HepG2 (cell line): ENCODE measurements around the gene EEF1AKMT4. TPM values are rescaled to one million over a fixed set of nuclear protein-coding genes. Genes with fewer than 3 reads are reported as not detected.
A peak's percentile ranks its signal among the peaks of the same experiment; 100 is the strongest.

Experiments
- ARHGAP35 ChIP-seq: sonication (generic); formaldehyde crosslinking; IDR thresholded peaks from 2 replicates; pipeline ENCODE4 v1.9.0; 2022; ENCODE audit warnings: mild to moderate bottlenecking, inconsistent platforms, moderate library complexity, missing genetic modification reagents, borderline replicate concordance
- BRCA1 ChIP-seq: sonication (generic); formaldehyde crosslinking; IDR thresholded peaks from 2 replicates; pipeline ENCODE4 v1.4.0; 2020; ENCODE audit warnings: missing genetic modification reagents
- DBP ChIP-seq: sonication (generic); formaldehyde crosslinking; IDR thresholded peaks from 2 replicates; pipeline ENCODE4 v1.4.0; 2020; ENCODE audit warnings: missing genetic modification reagents; ENCODE audit errors: not compliant biosample characterization
- HNRNPK ChIP-seq: fragments of 200-400 bp; formaldehyde crosslinking; IDR thresholded peaks from 2 replicates; pipeline ENCODE4 v1.6.1; 2018; ENCODE audit warnings: low read length, low read depth, moderate library complexity, mild to moderate bottlenecking; ENCODE audit not compliant: poor library complexity, severe bottlenecking
- IRF2 ChIP-seq: IDR thresholded peaks from 2 replicates; pipeline ENCODE4 v1.6.1; 2018; ENCODE audit warnings: missing genetic modification reagents, missing compliant biosample characterization
- MXD4 ChIP-seq: IDR thresholded peaks from 2 replicates; pipeline ENCODE4 v1.6.1; 2016; ENCODE audit warnings: mild to moderate bottlenecking, missing biosample characterization, missing genetic modification reagents
- NFRKB ChIP-seq: fragments of 450-650 bp; IDR thresholded peaks from 2 replicates; pipeline ENCODE4 v1.6.1; 2017
- RAD51 ChIP-seq: fragments of 450-650 bp; IDR thresholded peaks from 2 replicates; pipeline ENCODE4 v1.6.1; 2016; ENCODE audit warnings: borderline replicate concordance
- RFX3 ChIP-seq: IDR thresholded peaks from 2 replicates; pipeline ENCODE4 v1.6.1; 2016; ENCODE audit warnings: missing biosample characterization, missing genetic modification reagents
- YEATS4 ChIP-seq: sonication (generic); formaldehyde crosslinking; IDR thresholded peaks from 2 replicates; pipeline ENCODE4 v1.4.0; 2020; ENCODE audit warnings: missing genetic modification reagents, borderline replicate concordance
- ZBTB38 ChIP-seq: sonication (generic); formaldehyde crosslinking; IDR thresholded peaks from 2 replicates; pipeline ENCODE4 v1.5.1; 2020; ENCODE audit warnings: mild to moderate bottlenecking, missing genetic modification reagents
- ZMYM3 ChIP-seq: sonication (generic); formaldehyde crosslinking; IDR thresholded peaks from 2 replicates; pipeline ENCODE4 v1.5.1; 2020; ENCODE audit warnings: mild to moderate bottlenecking, missing genetic modification reagents
- ZNF530 ChIP-seq: sonication (generic); formaldehyde crosslinking; IDR thresholded peaks from 2 replicates; pipeline ENCODE4 v1.5.0; 2020; ENCODE audit warnings: low read depth, mild to moderate bottlenecking, missing genetic modification reagents
- ZSCAN20 ChIP-seq: sonication (generic); formaldehyde crosslinking; IDR thresholded peaks from 2 replicates; pipeline ENCODE4 v1.4.0; 2020; ENCODE audit warnings: missing genetic modification reagents, mild to moderate bottlenecking, borderline replicate concordance
- polyA plus RNA-seq, 8 experiments: library from polyadenylated mRNA; depleted of rRNA in 3 of 8; stranded (reverse) in 7 of 8; unstranded in 1 of 8; fragments of >200 nt; fragmentation: Illumina TruSeq in 4 of 8; extraction: Trizol in 4 of 8; gene quantifications; 2 replicates each; pipeline versions ENCODE4 v1.2.1 to v1.2.3, GENCODE V29; 2011 to 2016; ENCODE audit warnings: low read depth in 4 of 8, missing spikeins in 1 of 8, mixed read lengths in 1 of 8; ENCODE audit not compliant: insufficient read depth in 1 of 8
- total RNA-seq, 5 experiments: library from RNA; depleted of rRNA; stranded (reverse); fragments of >200 nt; fragmentation: Illumina TruSeq; extraction: Trizol; gene quantifications; 2 replicates each; pipeline ENCODE4 v1.2.3, GENCODE V29; 2016; ENCODE audit warnings: low read depth in 1 of 5
- TF ChIP-seq, protein P1 (sequence below): sonication (generic); formaldehyde crosslinking; IDR thresholded peaks from 2 replicates; pipeline ENCODE4 v1.4.0; 2020; ENCODE audit warnings: missing genetic modification reagents
- TF ChIP-seq, protein P2 (sequence below): IDR thresholded peaks from 2 replicates; pipeline ENCODE4 v1.6.1; 2016; ENCODE audit warnings: low read depth, control low read depth
- TF ChIP-seq, protein P3 (sequence below), 2 experiments: sonication (generic) in 1 of 2; formaldehyde crosslinking in 1 of 2; IDR thresholded peaks; 2 replicates each; pipeline versions ENCODE4 v1.5.1 to v1.6.1; 2011 to 2020; ENCODE audit warnings: borderline replicate concordance in 1 of 2, low read depth in 1 of 2, low read length in 1 of 2, mild to moderate bottlenecking in 1 of 2, missing genetic modification reagents in 1 of 2, moderate library complexity in 1 of 2

EEF1AKMT4 gene
- total and polyA plus RNA-seq, 2 of the 13 experiments (the other 11 are each of a cell fraction or from before 2014, with no cell fraction given), result 13.1 to 15.8 TPM

DNA sequence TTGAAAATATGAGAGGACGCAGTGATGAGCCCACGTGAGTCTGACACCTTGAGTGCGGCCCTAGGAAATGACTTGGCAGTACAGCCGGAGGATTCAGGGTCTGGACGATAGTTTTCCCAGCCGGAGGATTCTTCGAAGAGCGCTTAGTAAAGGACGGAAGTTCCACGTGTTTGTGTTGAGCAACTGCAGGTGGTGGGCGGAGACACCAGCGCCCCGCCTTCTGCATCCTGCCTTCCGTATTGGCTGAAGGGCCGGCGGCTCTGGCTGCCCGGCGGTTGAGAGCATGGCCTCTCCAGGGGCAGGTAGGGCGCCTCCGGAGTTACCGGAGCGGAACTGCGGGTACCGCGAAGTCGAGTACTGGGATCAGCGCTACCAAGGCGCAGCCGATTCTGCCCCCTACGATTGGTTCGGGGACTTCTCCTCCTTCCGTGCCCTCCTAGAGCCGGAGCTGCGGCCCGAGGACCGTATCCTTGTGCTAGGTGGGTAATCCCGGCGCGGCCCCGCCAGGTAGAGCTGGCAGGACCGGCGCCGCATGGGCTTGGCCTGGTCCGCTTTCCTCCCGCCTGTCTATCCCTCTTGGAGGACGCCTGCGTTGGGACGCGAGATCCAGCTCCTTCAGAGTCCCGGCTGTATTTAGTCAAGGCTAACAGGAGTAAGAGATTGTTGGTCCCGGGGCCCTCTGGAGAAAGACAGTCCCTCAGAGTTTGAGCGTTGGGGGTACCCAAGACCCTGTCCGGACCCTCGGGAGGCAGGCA is at the start of gene EEF1AKMT4 (continued):
- TF ChIP-seq, protein P1, sequence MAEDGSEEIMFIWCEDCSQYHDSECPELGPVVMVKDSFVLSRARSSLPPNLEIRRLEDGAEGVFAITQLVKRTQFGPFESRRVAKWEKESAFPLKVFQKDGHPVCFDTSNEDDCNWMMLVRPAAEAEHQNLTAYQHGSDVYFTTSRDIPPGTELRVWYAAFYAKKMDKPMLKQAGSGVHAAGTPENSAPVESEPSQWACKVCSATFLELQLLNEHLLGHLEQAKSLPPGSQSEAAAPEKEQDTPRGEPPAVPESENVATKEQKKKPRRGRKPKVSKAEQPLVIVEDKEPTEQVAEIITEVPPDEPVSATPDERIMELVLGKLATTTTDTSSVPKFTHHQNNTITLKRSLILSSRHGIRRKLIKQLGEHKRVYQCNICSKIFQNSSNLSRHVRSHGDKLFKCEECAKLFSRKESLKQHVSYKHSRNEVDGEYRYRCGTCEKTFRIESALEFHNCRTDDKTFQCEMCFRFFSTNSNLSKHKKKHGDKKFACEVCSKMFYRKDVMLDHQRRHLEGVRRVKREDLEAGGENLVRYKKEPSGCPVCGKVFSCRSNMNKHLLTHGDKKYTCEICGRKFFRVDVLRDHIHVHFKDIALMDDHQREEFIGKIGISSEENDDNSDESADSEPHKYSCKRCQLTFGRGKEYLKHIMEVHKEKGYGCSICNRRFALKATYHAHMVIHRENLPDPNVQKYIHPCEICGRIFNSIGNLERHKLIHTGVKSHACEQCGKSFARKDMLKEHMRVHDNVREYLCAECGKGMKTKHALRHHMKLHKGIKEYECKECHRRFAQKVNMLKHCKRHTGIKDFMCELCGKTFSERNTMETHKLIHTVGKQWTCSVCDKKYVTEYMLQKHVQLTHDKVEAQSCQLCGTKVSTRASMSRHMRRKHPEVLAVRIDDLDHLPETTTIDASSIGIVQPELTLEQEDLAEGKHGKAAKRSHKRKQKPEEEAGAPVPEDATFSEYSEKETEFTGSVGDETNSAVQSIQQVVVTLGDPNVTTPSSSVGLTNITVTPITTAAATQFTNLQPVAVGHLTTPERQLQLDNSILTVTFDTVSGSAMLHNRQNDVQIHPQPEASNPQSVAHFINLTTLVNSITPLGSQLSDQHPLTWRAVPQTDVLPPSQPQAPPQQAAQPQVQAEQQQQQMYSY (CRISPR knock-in tag), result 0 out of 2 replicates have a peak, but pooled peaks have one; percentile 21
- TF ChIP-seq, protein P2, sequence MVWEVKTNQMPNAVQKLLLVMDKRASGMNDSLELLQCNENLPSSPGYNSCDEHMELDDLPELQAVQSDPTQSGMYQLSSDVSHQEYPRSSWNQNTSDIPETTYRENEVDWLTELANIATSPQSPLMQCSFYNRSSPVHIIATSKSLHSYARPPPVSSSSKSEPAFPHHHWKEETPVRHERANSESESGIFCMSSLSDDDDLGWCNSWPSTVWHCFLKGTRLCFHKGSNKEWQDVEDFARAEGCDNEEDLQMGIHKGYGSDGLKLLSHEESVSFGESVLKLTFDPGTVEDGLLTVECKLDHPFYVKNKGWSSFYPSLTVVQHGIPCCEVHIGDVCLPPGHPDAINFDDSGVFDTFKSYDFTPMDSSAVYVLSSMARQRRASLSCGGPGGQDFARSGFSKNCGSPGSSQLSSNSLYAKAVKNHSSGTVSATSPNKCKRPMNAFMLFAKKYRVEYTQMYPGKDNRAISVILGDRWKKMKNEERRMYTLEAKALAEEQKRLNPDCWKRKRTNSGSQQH (CRISPR knock-in tag), result peak; percentile 81; the same call in 1 of the 2 replicates
- TF ChIP-seq ARHGAP35 (CRISPR knock-in tag) (peak; percentile 34; the same call in 1 of the 2 replicates), DBP (CRISPR knock-in tag) (no peak), BRCA1 (CRISPR knock-in tag) (0 out of 2 replicates have a peak, but pooled peaks have one; percentile 83), HNRNPK (no peak), ZBTB38 (CRISPR knock-in tag) (no peak; the same call in 1 of the 2 replicates), RFX3 (no peak), ZSCAN20 (CRISPR knock-in tag) (peak; percentile 40; the same call in 1 of the 2 replicates), MXD4 (CRISPR knock-in tag) (peak; percentile 98), ZMYM3 (CRISPR knock-in tag) (no peak), NFRKB (no peak), IRF2 (CRISPR knock-in tag) (peak; percentile 45), ZNF530 (CRISPR knock-in tag) (no peak), RAD51 (no peak), YEATS4 (CRISPR knock-in tag) (peak; percentile 90)
- TF ChIP-seq, protein P3, sequence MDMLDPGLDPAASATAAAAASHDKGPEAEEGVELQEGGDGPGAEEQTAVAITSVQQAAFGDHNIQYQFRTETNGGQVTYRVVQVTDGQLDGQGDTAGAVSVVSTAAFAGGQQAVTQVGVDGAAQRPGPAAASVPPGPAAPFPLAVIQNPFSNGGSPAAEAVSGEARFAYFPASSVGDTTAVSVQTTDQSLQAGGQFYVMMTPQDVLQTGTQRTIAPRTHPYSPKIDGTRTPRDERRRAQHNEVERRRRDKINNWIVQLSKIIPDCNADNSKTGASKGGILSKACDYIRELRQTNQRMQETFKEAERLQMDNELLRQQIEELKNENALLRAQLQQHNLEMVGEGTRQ (IDR thresholded peaks at IDR 0.05; ENCODE audit: low read depth, low read length), result no peak
- TF ChIP-seq, protein P3 (CRISPR knock-in tag; IDR thresholded peaks at IDR 0.05; ENCODE audit: borderline replicate concordance), result no peak
